ENCODE results near the gene BRCA2. TPM values are rescaled to one million over a fixed set of nuclear protein-coding genes. Genes with fewer than 3 reads are reported as not detected.

The BRCA2 gene
- total and polyA plus RNA-seq, 5 donors from 2014 or later = 1.3 to 7.6 (median 2.0) TPM

- H3K27ac ChIP-seq (ENCODE audit: insufficient read depth, low read length, poor library complexity, severe bottlenecking) = no peak overlapping the region
- no peak for DNase-seq
- no peaks in the 10 kb centered on the region for H3K9me3 ChIP-seq (ENCODE audit: control insufficient read depth in 2 of 2, low read length in 2 of 2)
- peaks cover 8% of the 10 kb centered on the region for H3K27me3 Mint-ChIP-seq
- peaks cover 0 to 2% (median 0%) of the 10 kb centered on the region in 7 donors for H3K9me3 Mint-ChIP-seq
- no peaks in the 10 kb centered on the region for H3K36me3 ChIP-seq (ENCODE audit: control insufficient read depth, insufficient read depth, low read length)
- no peaks in the 10 kb centered on the region for H3K4me1 Mint-ChIP-seq
- no peak overlapping the region for H3K27ac Mint-ChIP-seq
- no peak for ATAC-seq (ENCODE audit: low read depth in 2 of 2)
- no peak overlapping the region for H3K4me3 Mint-ChIP-seq
- no peaks in the 10 kb centered on the region for H3K27me3 ChIP-seq (ENCODE audit: control insufficient read depth, insufficient read depth, low read length)
- no peaks in the 10 kb centered on the region for H3K36me3 Mint-ChIP-seq
- no peak overlapping the region for H3K4me3 ChIP-seq (ENCODE audit: low read depth, low read length)
- no peaks in the 10 kb centered on the region for H3K4me1 ChIP-seq (ENCODE audit: control insufficient read depth, insufficient read depth, low read length, poor library complexity, severe bottlenecking)
Observed at GRCh38 chr13:32278426-32278825, 36.9 kb upstream of the BRCA2 start.

- H3K9me3 ChIP-seq (ENCODE audit: control insufficient read depth in 2 of 2, low read length in 2 of 2) = no peaks in the 10 kb centered on the region
- no peak overlapping the region for H3K4me3 ChIP-seq (ENCODE audit: low read depth, low read length)
- peaks cover 6% of the 10 kb centered on the region for H3K27me3 ChIP-seq (ENCODE audit: control insufficient read depth, insufficient read depth, low read length)
- ATAC-seq (ENCODE audit: low read depth in 2 of 2) = no peak
- H3K4me1 Mint-ChIP-seq = no peaks in the 10 kb centered on the region
- no peaks in the 10 kb centered on the region for H3K4me1 ChIP-seq (ENCODE audit: control insufficient read depth, insufficient read depth, low read length, poor library complexity, severe bottlenecking)
- H3K36me3 ChIP-seq (ENCODE audit: control insufficient read depth, insufficient read depth, low read length) = no peaks in the 10 kb centered on the region
- no peak overlapping the region for H3K4me3 Mint-ChIP-seq
- no peaks in the 10 kb centered on the region for H3K36me3 Mint-ChIP-seq
- no peak overlapping the region for H3K27ac ChIP-seq (ENCODE audit: insufficient read depth, low read length, poor library complexity, severe bottlenecking)
- peaks cover 8% of the 10 kb centered on the region for H3K27me3 Mint-ChIP-seq
- H3K27ac Mint-ChIP-seq = no peak overlapping the region
- DNase-seq = no peak
- H3K9me3 Mint-ChIP-seq = peaks cover 0 to 2% (median 0%) of the 10 kb centered on the region in 7 donors
Observed at GRCh38 chr13:32281096-32281495, 34.2 kb upstream of the BRCA2 start.

- ATAC-seq (ENCODE audit: low read depth in 2 of 2) (no peak), DNase-seq (no peak)
- Mint-ChIP-seq H3K9me3 (peaks cover 0 to 2% (median 0%) of the 10 kb centered on the region in 7 donors), H3K27me3 (peaks cover 8% of the 10 kb centered on the region), H3K4me1 (no peaks in the 10 kb centered on the region), H3K4me3 (no peak overlapping the region), H3K36me3 (no peaks in the 10 kb centered on the region), H3K27ac (no peak overlapping the region)
- Histone ChIP-seq H3K4me3 (ENCODE audit: low read depth, low read length) (no peak overlapping the region), H3K9me3 (ENCODE audit: control insufficient read depth in 2 of 2, low read length in 2 of 2) (no peaks in the 10 kb centered on the region), H3K27me3 (ENCODE audit: control insufficient read depth, insufficient read depth, low read length) (peaks cover 6% of the 10 kb centered on the region), H3K27ac (ENCODE audit: insufficient read depth, low read length, poor library complexity, severe bottlenecking) (no peak overlapping the region), H3K4me1 (ENCODE audit: control insufficient read depth, insufficient read depth, low read length, poor library complexity, severe bottlenecking) (no peaks in the 10 kb centered on the region), H3K36me3 (ENCODE audit: control insufficient read depth, insufficient read depth, low read length) (no peaks in the 10 kb centered on the region)
Observed at GRCh38 chr13:32282096-32282711, 33.1 kb upstream of the BRCA2 start.

GRCh38 chr13:32284927-32285632 is 30.2 kb upstream of the BRCA2 start:
- ATAC-seq (ENCODE audit: low read depth in 2 of 2) (no peak), DNase-seq (no peak)
- Histone ChIP-seq H3K4me3 (ENCODE audit: low read depth, low read length) (no peak overlapping the region), H3K4me1 (ENCODE audit: control insufficient read depth, insufficient read depth, low read length, poor library complexity, severe bottlenecking) (no peaks in the 10 kb centered on the region), H3K27ac (ENCODE audit: insufficient read depth, low read length, poor library complexity, severe bottlenecking) (no peak overlapping the region), H3K9me3 (ENCODE audit: control insufficient read depth in 2 of 2, low read length in 2 of 2) (no peaks in the 10 kb centered on the region), H3K36me3 (ENCODE audit: control insufficient read depth, insufficient read depth, low read length) (no peaks in the 10 kb centered on the region), H3K27me3 (ENCODE audit: control insufficient read depth, insufficient read depth, low read length) (peaks cover 9% of the 10 kb centered on the region)
- Mint-ChIP-seq H3K4me3 (no peak overlapping the region), H3K27me3 (peaks cover 8% of the 10 kb centered on the region), H3K4me1 (no peaks in the 10 kb centered on the region), H3K9me3 (peaks cover 0 to 2% (median 0%) of the 10 kb centered on the region in 7 donors), H3K27ac (no peak overlapping the region), H3K36me3 (no peaks in the 10 kb centered on the region)

- DNase-seq (no peak), ATAC-seq (ENCODE audit: low read depth in 2 of 2) (no peak)
- Mint-ChIP-seq H3K4me1 (no peaks in the 10 kb centered on the region), H3K27ac (no peak overlapping the region), H3K27me3 (peaks cover 8% of the 10 kb centered on the region), H3K4me3 (no peak overlapping the region), H3K9me3 (peaks cover 0 to 2% (median 0%) of the 10 kb centered on the region in 7 donors), H3K36me3 (no peaks in the 10 kb centered on the region)
- H3K9me3 ChIP-seq (ENCODE audit: control insufficient read depth in 2 of 2, low read length in 2 of 2) = no peaks in the 10 kb centered on the region
- H3K4me1 ChIP-seq (ENCODE audit: control insufficient read depth, insufficient read depth, low read length, poor library complexity, severe bottlenecking) = no peaks in the 10 kb centered on the region
- peaks cover 9% of the 10 kb centered on the region for H3K27me3 ChIP-seq (ENCODE audit: control insufficient read depth, insufficient read depth, low read length)
- H3K4me3 ChIP-seq (ENCODE audit: low read depth, low read length) = no peak overlapping the region
- H3K36me3 ChIP-seq (ENCODE audit: control insufficient read depth, insufficient read depth, low read length) = no peaks in the 10 kb centered on the region
- no peak overlapping the region for H3K27ac ChIP-seq (ENCODE audit: insufficient read depth, low read length, poor library complexity, severe bottlenecking)
Observed at GRCh38 chr13:32285633-32285965, 29.7 kb upstream of the BRCA2 start.

GRCh38 chr13:32297206-32297605 is 18.1 kb upstream of the BRCA2 start:
- Mint-ChIP-seq H3K4me3 (no peak overlapping the region), H3K36me3 (no peaks in the 10 kb centered on the region), H3K27ac (no peak overlapping the region), H3K9me3 (no peaks in the 10 kb centered on the region), H3K4me1 (no peaks in the 10 kb centered on the region), H3K27me3 (peaks cover 30% of the 10 kb centered on the region)
- Histone ChIP-seq H3K36me3 (ENCODE audit: control insufficient read depth, insufficient read depth, low read length) (no peaks in the 10 kb centered on the region), H3K27me3 (ENCODE audit: control insufficient read depth, insufficient read depth, low read length) (peaks cover 30% of the 10 kb centered on the region), H3K4me3 (ENCODE audit: low read depth, low read length) (no peak overlapping the region), H3K9me3 (ENCODE audit: control insufficient read depth in 2 of 2, low read length in 2 of 2) (no peaks in the 10 kb centered on the region), H3K4me1 (ENCODE audit: control insufficient read depth, insufficient read depth, low read length, poor library complexity, severe bottlenecking) (no peaks in the 10 kb centered on the region), H3K27ac (ENCODE audit: insufficient read depth, low read length, poor library complexity, severe bottlenecking) (no peak overlapping the region)
- ATAC-seq (ENCODE audit: low read depth in 2 of 2) = no peak
- no peak for DNase-seq

GRCh38 chr13:32298695-32299094 is 16.6 kb upstream of the BRCA2 start:
- no peaks in the 10 kb centered on the region for H3K4me1 ChIP-seq (ENCODE audit: control insufficient read depth, insufficient read depth, low read length, poor library complexity, severe bottlenecking)
- Mint-ChIP-seq H3K27me3 (peaks cover 30% of the 10 kb centered on the region), H3K4me1 (no peaks in the 10 kb centered on the region), H3K9me3 (no peaks in the 10 kb centered on the region), H3K4me3 (no peak overlapping the region), H3K27ac (peak overlapping the region in 1 of 3 donors; percentile 34), H3K36me3 (no peaks in the 10 kb centered on the region)
- DNase-seq (no peak), ATAC-seq (ENCODE audit: low read depth in 2 of 2) (no peak)
- H3K4me3 ChIP-seq (ENCODE audit: low read depth, low read length) = no peak overlapping the region
- no peak overlapping the region for H3K27ac ChIP-seq (ENCODE audit: insufficient read depth, low read length, poor library complexity, severe bottlenecking)
- no peaks in the 10 kb centered on the region for H3K9me3 ChIP-seq (ENCODE audit: control insufficient read depth in 2 of 2, low read length in 2 of 2)
- peaks cover 38% of the 10 kb centered on the region for H3K27me3 ChIP-seq (ENCODE audit: control insufficient read depth, insufficient read depth, low read length)
- H3K36me3 ChIP-seq (ENCODE audit: control insufficient read depth, insufficient read depth, low read length) = no peaks in the 10 kb centered on the region

- no peak overlapping the region for H3K27ac ChIP-seq (ENCODE audit: insufficient read depth, low read length, poor library complexity, severe bottlenecking)
- H3K4me3 ChIP-seq (ENCODE audit: low read depth, low read length) = no peak overlapping the region
- H3K4me1 Mint-ChIP-seq = no peaks in the 10 kb centered on the region
- no peak overlapping the region for H3K4me3 Mint-ChIP-seq
- DNase-seq (no peak), ATAC-seq (ENCODE audit: low read depth in 2 of 2) (no peak)
- peaks cover 38% of the 10 kb centered on the region for H3K27me3 ChIP-seq (ENCODE audit: control insufficient read depth, insufficient read depth, low read length)
- peaks cover 30% of the 10 kb centered on the region for H3K27me3 Mint-ChIP-seq
- no peaks in the 10 kb centered on the region for H3K36me3 ChIP-seq (ENCODE audit: control insufficient read depth, insufficient read depth, low read length)
- no peaks in the 10 kb centered on the region for H3K9me3 Mint-ChIP-seq
- H3K4me1 ChIP-seq (ENCODE audit: control insufficient read depth, insufficient read depth, low read length, poor library complexity, severe bottlenecking) = no peaks in the 10 kb centered on the region
- no peak overlapping the region for H3K27ac Mint-ChIP-seq
- H3K9me3 ChIP-seq (ENCODE audit: control insufficient read depth in 2 of 2, low read length in 2 of 2) = no peaks in the 10 kb centered on the region
- H3K36me3 Mint-ChIP-seq = no peaks in the 10 kb centered on the region
Observed at GRCh38 chr13:32299893-32300292, 15.4 kb upstream of the BRCA2 start.
